NCI-H1417 (cell line): ENCODE results near the gene RAB4A.

ENCODE experiments used
- DNase-seq, 3 experiments: peaks; one replicate each; lab custom pipeline; 2025; lab: John Stamatoyannopoulos, UW

The RAB4A gene

DNA sequence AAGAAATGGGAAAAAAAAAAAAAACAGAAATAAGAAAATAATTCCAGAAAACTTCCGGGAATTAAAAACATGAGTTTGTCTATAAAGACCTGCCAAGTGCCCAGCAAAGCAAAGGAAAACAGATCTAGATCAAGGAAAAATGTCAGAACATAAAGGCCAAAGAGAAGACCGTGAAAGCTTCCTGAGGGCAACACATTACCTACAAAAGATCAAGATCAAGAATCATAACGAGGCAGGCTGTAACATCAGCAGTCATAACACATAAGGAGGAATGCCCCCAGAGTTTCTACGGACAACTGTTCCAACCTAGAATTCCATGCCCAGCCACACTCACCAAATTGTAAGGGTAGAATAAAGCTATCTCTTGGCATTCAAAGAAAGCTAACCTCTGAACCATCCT is 68.2 kb downstream of the RAB4A start:
- DNase-seq: no peak

- DNase-seq: no peak
Observed at GRCh38 chr1:229339520-229339919, 68.6 kb downstream of the RAB4A start.

DNA sequence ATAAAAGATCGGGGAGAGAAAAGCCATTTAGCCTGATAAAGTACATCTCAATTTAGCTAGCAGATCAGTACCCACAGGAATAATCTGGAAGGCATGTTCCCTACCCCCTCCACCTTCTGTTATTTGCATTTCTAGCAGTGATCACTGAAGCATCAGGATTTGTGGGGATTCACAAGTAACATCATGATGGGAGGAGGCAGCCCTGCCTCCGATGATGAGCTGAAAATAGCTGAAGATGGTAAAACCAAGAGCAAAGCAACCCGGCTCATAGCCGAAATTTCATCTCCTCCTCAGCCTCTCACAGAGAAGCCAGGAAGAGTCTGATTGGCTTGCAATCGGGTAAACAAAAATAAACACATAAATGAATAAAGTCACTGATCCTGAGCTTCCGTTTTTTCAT is 69.6 kb downstream of the RAB4A start:
- DNase-seq: no peak

GRCh38 chr1:229341774-229342655 is 71.1 kb downstream of the RAB4A start:
- DNase-seq: peak; percentile 70 to 91 (median 89)

DNA sequence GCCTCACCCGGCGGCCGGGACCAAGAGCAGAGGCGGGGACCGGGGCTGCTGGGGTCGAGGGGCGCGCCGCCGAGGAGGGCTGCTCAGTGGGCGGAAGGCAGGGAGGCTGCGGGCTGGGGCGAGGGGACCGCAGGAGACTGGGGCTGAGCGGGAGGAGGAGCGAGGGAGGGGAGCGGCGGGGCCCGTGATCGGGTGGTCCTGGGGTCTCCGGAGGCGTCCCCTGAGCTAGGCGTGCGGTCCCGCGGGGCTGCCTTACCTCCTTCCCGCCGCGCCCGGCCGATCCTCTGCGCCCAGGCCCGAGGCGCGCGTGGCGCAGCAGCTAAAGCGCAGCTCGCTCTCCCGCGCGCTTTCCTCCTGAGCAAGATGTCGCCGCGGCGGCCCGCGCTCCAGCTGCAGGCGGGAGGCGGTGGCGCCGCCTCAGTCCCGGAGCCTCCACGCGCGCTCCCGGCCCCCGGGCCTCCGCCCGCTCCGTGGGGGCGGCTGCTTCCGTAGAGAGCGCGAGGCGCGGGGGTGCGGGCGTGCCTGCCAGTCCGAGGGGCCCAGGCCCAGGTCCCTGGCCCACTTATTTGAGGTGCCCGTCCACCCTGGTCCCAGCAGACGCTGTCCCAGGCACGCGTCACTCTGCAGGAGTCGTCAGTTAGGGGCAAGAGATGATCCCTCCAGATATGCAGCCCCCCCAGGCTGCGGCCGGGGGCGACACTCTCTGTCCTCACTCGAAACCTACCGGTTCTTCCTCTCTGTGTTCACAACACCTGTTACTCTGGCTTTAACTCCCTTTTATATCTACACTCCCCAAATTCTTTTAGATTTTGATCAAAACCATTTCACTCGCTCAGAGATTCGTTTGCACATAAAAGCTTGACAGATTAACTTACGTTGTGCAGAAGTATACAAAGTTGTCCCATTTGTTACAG is 72.0 kb downstream of the RAB4A start, which contains the start of gene CCSAP:
CCSAP (minus strand) TSS at position 392 of the 914 bp plus-strand sequence. CDS start 582 bp downstream, outside the sequence.
- peak; percentile 14 to 89 (median 88) for DNase-seq

DNA sequence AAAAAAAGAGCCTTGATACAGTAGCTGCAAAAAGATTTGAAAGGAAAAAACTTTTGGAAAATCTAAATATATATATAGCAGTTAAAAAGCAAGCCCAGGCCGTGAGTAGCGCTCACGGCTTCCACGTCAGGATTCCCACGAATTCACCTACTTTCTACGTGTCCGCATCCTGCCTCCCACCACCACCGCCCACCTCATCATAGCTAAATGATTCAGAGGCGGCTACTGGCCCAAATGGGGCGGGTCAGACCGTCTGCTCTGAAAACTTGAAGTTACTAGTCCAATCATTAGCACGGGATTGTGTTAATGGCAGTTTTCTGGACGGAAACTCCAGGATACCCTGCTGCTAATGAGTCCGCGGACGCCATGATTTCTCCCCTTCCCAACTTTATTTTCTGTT is 73.2 kb downstream of the RAB4A start:
- DNase-seq: peak in 1 of 3 experiments; percentile 41

DNA sequence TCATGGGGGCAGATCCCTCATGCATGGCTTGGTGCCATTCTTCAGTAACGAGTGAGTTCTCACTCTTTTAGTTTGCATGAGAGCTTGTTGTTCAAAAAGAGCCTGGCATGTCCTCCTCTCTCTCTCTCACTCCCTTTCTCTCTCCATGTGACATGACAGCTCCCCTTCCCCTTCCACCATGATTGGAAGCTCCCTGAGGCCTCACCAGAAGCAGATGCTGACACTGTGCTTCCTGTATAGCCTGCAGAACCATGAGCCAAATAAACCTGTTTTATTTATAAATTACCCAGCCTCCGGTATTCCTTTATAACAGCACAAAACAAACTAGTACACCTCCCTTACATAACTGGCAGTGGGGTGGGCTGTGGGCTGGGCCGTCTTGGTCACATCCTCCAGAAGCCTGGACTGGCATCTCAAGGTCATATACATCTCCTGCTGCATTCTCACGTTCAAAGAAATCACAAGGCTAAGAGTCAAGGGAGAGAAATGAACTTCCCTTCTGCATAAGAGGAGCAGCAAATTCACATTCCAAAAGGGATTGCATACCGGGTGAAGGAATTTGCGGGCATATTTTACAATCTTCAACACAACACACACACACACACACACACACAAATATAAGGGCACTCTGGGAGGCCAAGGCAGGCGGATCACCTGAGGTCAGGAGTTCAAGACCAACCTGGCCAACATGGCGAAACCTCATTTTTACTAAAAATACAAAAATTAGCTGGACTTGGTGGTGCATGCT is 74.2 kb downstream of the RAB4A start:
- no peak for DNase-seq

- no peak for DNase-seq
Observed at GRCh38 chr1:229347528-229347927, 76.6 kb downstream of the RAB4A start.

DNA sequence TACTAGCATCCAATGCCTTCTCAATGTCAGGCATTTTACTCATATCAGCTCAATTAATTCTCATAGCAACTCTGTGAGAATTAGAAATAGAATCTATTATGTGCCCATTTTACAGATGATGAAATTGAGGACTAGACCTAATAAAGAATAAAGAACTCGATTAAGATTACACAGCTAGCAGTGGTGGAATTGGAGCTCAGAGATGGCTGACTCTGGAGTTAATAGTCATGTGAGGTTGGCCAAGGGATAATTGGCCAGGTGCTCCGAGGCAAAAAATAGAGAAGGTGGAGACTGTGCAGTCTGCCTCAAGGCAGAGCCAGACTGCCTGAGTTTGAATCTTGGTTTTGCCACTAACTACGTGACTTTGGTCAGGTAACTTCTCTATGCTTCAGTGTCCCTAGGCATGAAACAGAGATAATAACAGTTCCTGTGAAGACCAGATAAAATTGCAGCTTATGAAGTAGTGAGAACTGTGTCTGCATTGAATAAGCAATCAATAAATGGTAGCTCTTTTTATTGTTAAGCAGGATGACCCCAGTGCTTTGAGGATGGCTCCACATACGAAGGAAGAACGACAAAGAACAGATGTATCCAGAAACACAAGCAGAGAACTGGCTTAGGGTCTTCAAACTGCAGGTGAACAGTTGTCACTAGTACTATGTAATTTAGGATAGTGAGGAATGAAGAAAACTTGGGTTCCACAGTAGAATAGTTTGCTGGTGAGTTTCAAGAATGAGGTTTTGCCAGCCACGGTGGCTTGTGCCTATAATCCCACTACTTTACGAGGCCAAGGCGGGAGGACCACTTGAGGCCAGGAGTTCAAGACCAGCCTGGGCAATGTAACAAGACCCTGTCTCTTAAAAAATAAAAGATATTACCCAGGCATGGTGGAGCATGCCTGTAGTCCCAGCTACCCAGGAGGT is 78.8 kb downstream of the RAB4A start:
- no peak for DNase-seq

GRCh38 chr1:229352975-229353374 is 82.1 kb downstream of the RAB4A start:
- no peak for DNase-seq

DNA sequence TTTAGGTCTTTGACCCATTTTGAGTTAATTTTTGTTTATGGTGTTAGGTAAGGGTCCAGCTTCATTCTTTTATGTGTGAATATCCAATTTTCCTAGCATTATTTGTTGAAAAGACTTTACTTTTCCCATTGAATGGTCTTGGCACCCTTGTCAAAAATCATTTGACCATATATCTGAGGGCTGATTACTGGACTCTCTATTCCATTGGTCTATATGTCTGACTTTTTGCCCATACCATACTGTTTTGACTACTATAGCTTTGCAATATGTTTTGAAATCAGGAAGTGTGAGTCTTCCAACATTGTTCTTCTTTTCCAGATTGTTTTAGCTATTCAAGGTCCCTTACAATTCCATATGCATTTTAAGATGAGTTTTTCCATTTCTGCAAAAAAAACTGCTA is 83.3 kb downstream of the RAB4A start:
- DNase-seq: no peak
